GM20431 (cell line): ENCODE results near the gene PNLIP.

Experiments
- in situ Hi-C: fragments of 300-500 bp; cut with MseI, MboI; formaldehyde crosslinking; loops from one replicate; pipeline ENCODE4 v1.15.0; 2020; ENCODE audit warnings: low sequenced_read_pairs; ENCODE audit not compliant: unreplicated experiment

Gene PNLIP

GRCh38 chr10:116611153-116611545 lies 65.4 kb downstream of the PNLIP start:
- in situ Hi-C loops = no loop called here

GRCh38 chr10:116612107-116612769 lies 66.5 kb downstream of the PNLIP start:
- in situ Hi-C loops = no loop called here

- in situ Hi-C loops = no loop called here
These were observed 67.7 kb downstream of the PNLIP start for GRCh38 chr10:116613471-116613870.

GRCh38 chr10:116614796-116615195 lies 69.1 kb downstream of the PNLIP start:
- in situ Hi-C loops = no loop called here

- in situ Hi-C loops = no loop called here
These were observed 69.6 kb downstream of the PNLIP start for GRCh38 chr10:116615199-116615776.
